ENCODE data around the gene GLB1L. TPM values are rescaled to one million over a fixed set of nuclear protein-coding genes. Genes with fewer than 3 reads are reported as not detected.
"Not testable (repeated sequence)": the region's sequence is repeated elsewhere in the genome, so short reads cannot be mapped to it uniquely, and the experiment has no call there.

The GLB1L gene
- total RNA-seq, 2 experiments from 2014 or later: 4.3 to 4.9 TPM

- ATAC-seq: no peak
- peaks cover 22% of the 10 kb centered on the region for H3K36me3 Mint-ChIP-seq
- H3K4me3 Mint-ChIP-seq: no peak overlapping the region
- peaks cover 8% of the 10 kb centered on the region for H3K9me3 Mint-ChIP-seq (ENCODE audit: low read depth)
- no peak overlapping the region for H3K27ac Mint-ChIP-seq
- no peaks in the 10 kb centered on the region for H3K27me3 Mint-ChIP-seq
- CTCF ChIA-PET: interaction anchor here (0.7 to 6.9 kb wide), 2 partner anchors 28 to 33 kb away, joined by 3 to 65 read pairs; partner anchors contain the start of genes CNPPD1 and SLC23A3
- no peak for DNase-seq
- peaks cover 45% of the 10 kb centered on the region for H3K4me1 Mint-ChIP-seq
These were observed 40.6 kb downstream of the GLB1L start for GRCh38 chr2:219204425-219205164.

GRCh38 chr2:219201331-219201730 lies 43.9 kb downstream of the GLB1L start:
- H3K9me3 Mint-ChIP-seq (ENCODE audit: low read depth); H3K36me3 Mint-ChIP-seq; H3K4me3 Mint-ChIP-seq; H3K27me3 Mint-ChIP-seq; ATAC-seq; H3K27ac Mint-ChIP-seq; DNase-seq: not testable (repeated sequence)
- H3K4me1 Mint-ChIP-seq: peaks cover 24% of the 10 kb centered on the region
- CTCF ChIA-PET: interaction anchor here (1.1 to 2.5 kb wide), 6 partner anchors 9 to 94 kb away, joined by 3 to 14 read pairs (median 6); no protein-coding TSS in a partner anchor

GRCh38 chr2:219200502-219201326 lies 44.5 kb downstream of the GLB1L start:
- ATAC-seq; H3K9me3 Mint-ChIP-seq (ENCODE audit: low read depth); H3K27me3 Mint-ChIP-seq; H3K36me3 Mint-ChIP-seq: not testable (repeated sequence)
- Mint-ChIP-seq H3K4me3 (peak overlapping the region; percentile 69), H3K4me1 (peaks cover 18% of the 10 kb centered on the region), H3K27ac (peak overlapping the region; percentile 88)
- CTCF ChIA-PET: interaction anchor here (1.1 to 2.5 kb wide), 7 partner anchors 9 to 94 kb away, joined by 3 to 14 read pairs (median 4); no protein-coding TSS in a partner anchor
- peak; percentile 72 for DNase-seq

GRCh38 chr2:219199470-219200211 lies 45.6 kb downstream of the GLB1L start:
- no peak for DNase-seq
- Mint-ChIP-seq H3K4me3 (no peak overlapping the region), H3K27me3 (no peaks in the 10 kb centered on the region), H3K36me3 (peaks cover 8% of the 10 kb centered on the region), H3K4me1 (peaks cover 18% of the 10 kb centered on the region), H3K27ac (peak overlapping the region; percentile 45), H3K9me3 (ENCODE audit: low read depth) (peaks cover 8% of the 10 kb centered on the region)
- CTCF ChIA-PET: interaction anchor here (0.8 to 2.5 kb wide), 5 partner anchors 18 to 79 kb away, joined by 3 to 14 read pairs (median 4); partner anchors contain the start of gene DNAJB2
- ATAC-seq: peak; percentile 26

GRCh38 chr2:219198974-219199373 lies 46.3 kb downstream of the GLB1L start:
- no peak for DNase-seq
- CTCF ChIA-PET: interaction anchor here (0.8 to 2.5 kb wide), 4 partner anchors 17 to 80 kb away, joined by 3 to 14 read pairs (median 5); partner anchors contain the start of gene DNAJB2
- Mint-ChIP-seq H3K36me3 (peaks cover 7% of the 10 kb centered on the region), H3K27me3 (no peaks in the 10 kb centered on the region), H3K4me3 (no peak overlapping the region), H3K9me3 (ENCODE audit: low read depth) (peaks cover 5% of the 10 kb centered on the region), H3K4me1 (peaks cover 18% of the 10 kb centered on the region), H3K27ac (no peak overlapping the region)
- ATAC-seq: no peak

- ATAC-seq: no peak
These were observed 47.9 kb downstream of the GLB1L start for GRCh38 chr2:219197388-219197787.

GRCh38 chr2:219186754-219187456 lies 58.3 kb downstream of the GLB1L start:
- peaks cover 24% of the 10 kb centered on the region for H3K36me3 Mint-ChIP-seq
- no peak for DNase-seq
- CTCF ChIA-PET: no interaction called here

More at GRCh38 chr2:219197388-219197787, 47.9 kb downstream of the GLB1L start:
- no peak overlapping the region for H3K27ac Mint-ChIP-seq
- no peaks in the 10 kb centered on the region for H3K27me3 Mint-ChIP-seq
- H3K9me3 Mint-ChIP-seq (ENCODE audit: low read depth): peaks cover 3% of the 10 kb centered on the region
- no peak overlapping the region for H3K4me3 Mint-ChIP-seq
- no peak for DNase-seq
- peaks cover 18% of the 10 kb centered on the region for H3K4me1 Mint-ChIP-seq
- CTCF ChIA-PET: interaction anchor here (1.1 to 1.7 kb wide), 4 partner anchors 15 to 27 kb away, joined by 3 to 4 read pairs (median 3); partner anchors contain the start of gene CNPPD1
- H3K36me3 Mint-ChIP-seq: peaks cover 4% of the 10 kb centered on the region

More at GRCh38 chr2:219186754-219187456, 58.3 kb downstream of the GLB1L start:
- ATAC-seq: no peak
- no peak overlapping the region for H3K4me3 Mint-ChIP-seq
- H3K27me3 Mint-ChIP-seq: no peaks in the 10 kb centered on the region
- H3K9me3 Mint-ChIP-seq (ENCODE audit: low read depth): no peaks in the 10 kb centered on the region
- H3K4me1 Mint-ChIP-seq: peaks cover 28% of the 10 kb centered on the region
- H3K27ac Mint-ChIP-seq: peak overlapping the region; percentile 33

Small RNA genes lying within 50 kb of the gene (microRNA-seq; reads per million reads assigned to microRNA genes)
- gene MIR153-1: not detected

Other genes starting within 250 kb of the GLB1L start
- gene CFAP65, start 203.9 kb downstream of the GLB1L start, total RNA-seq: not detected
- gene IHH, start 184.5 kb downstream of the GLB1L start, total RNA-seq: not detected
- 10 to 100 TPM; 14.4 to 19.4 TPM for gene NHEJ1, start 84.6 kb downstream of the GLB1L start, total RNA-seq
- 1 to 10 TPM; 2.6 to 3.2 TPM for gene SLC23A3, start 75.4 kb downstream of the GLB1L start, total RNA-seq
- gene CNPPD1, start 68.5 kb downstream of the GLB1L start, total RNA-seq: 10 to 100 TPM; 66.9 to 72.0 TPM
- gene RETREG2, start 67.2 kb downstream of the GLB1L start, total RNA-seq: 100 to 1,000 TPM in 1 of 2 experiments, 10 to 100 TPM in 1; 95.8 to 110 TPM
- gene ZFAND2B, start 38.7 kb downstream of the GLB1L start, total RNA-seq: 10 to 100 TPM; 60.2 to 60.6 TPM
- gene ABCB6, start 26.5 kb downstream of the GLB1L start, total RNA-seq: 10 to 100 TPM; 12.6 to 15.2 TPM
- 10 to 100 TPM; 56.6 to 60.7 TPM for gene ATG9A, start 15.8 kb downstream of the GLB1L start, total RNA-seq
- 100 to 1,000 TPM in 1 of 2 experiments, 10 to 100 TPM in 1; 89.4 to 105 TPM for gene ANKZF1, start 15.6 kb downstream of the GLB1L start, total RNA-seq
- gene STK16, start within 50 bp of the GLB1L start, total RNA-seq: 10 to 100 TPM; 37.3 to 41.7 TPM
- not detected for gene TUBA4B, start 7.8 kb upstream of the GLB1L start, total RNA-seq
- gene TUBA4A, start 8.5 kb upstream of the GLB1L start, total RNA-seq: 100 to 1,000 TPM; 244 to 337 TPM
- 10 to 100 TPM; 48.2 to 49.0 TPM for gene DNAJB2, start 33.9 kb upstream of the GLB1L start, total RNA-seq
- under 1 TPM in 1 of 2 experiments, not detected in 1; 0.28 TPM for gene PTPRN, start 64.0 kb upstream of the GLB1L start, total RNA-seq
- gene RESP18, start 87.3 kb upstream of the GLB1L start, total RNA-seq: not detected
- 10 to 100 TPM; 60.3 to 64.8 TPM for gene DNPEP, start 142.5 kb upstream of the GLB1L start, total RNA-seq
- not detected for gene DES, start 172.9 kb upstream of the GLB1L start, total RNA-seq
- 1 to 10 TPM in 1 of 2 experiments, under 1 TPM in 1; 0.52 to 1.3 TPM for gene SPEG, start 189.4 kb upstream of the GLB1L start, total RNA-seq